UCSD-AML1 (cell line): ENCODE results near the gene CENPT.
"Not testable (repeated sequence)": the region's sequence is repeated elsewhere in the genome, so short reads cannot be mapped to it uniquely, and the experiment has no call there.

Source experiments
- DNase-seq: peaks from one replicate; lab custom pipeline; 2025; ENCODE audit not compliant: unreplicated experiment; lab: John Stamatoyannopoulos, UW

Gene CENPT

GRCh38 chr16:67874372-67874771, 26.9 kb upstream of the CENPT start:
- DNase-seq, result no peak

DNA sequence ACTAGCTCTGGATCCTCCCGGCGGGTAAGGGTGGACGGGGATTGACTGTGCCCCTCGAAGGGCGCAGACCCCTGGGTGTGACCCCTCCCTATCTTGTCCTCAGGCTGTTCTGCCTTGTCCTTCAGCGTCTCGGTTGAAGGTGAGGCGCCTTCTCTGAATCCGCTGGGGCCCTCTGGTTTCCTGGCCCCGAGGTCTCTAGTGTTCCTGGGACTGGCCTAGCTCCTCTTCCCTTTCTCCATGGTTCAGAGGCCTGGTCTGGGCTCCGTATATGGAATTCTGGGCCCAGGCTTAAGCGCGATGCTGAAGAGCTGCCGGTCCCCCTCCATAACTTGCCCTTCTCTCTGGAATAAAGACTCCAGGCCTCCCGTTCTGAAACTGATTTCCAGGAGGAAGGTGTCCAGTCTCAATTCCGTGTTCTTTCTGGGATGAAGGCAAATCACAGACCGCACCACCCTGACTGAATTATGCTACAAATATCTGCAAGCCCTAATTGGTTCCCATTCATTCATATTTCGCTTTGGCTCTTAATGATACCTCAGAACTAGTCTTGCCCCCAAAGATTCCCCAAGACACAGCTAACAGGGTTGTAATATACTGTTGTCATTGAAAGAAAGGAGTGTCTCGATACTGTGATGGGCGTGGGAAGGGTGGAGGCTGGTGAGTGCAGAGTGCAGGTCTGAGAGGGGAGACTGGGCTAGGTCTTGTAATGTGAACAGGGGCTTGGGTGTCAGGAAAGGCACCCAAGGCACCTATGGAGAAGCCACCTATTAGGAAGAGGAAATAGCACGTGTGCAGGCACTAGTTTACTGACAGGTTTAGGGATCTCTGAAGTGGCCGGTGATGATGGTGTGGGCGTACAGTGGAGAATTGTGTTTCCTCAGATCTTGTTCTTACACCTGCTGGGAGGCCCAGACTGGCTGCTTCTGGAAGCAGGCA, 26.2 kb upstream of the CENPT start:
- no peak for DNase-seq

DNA sequence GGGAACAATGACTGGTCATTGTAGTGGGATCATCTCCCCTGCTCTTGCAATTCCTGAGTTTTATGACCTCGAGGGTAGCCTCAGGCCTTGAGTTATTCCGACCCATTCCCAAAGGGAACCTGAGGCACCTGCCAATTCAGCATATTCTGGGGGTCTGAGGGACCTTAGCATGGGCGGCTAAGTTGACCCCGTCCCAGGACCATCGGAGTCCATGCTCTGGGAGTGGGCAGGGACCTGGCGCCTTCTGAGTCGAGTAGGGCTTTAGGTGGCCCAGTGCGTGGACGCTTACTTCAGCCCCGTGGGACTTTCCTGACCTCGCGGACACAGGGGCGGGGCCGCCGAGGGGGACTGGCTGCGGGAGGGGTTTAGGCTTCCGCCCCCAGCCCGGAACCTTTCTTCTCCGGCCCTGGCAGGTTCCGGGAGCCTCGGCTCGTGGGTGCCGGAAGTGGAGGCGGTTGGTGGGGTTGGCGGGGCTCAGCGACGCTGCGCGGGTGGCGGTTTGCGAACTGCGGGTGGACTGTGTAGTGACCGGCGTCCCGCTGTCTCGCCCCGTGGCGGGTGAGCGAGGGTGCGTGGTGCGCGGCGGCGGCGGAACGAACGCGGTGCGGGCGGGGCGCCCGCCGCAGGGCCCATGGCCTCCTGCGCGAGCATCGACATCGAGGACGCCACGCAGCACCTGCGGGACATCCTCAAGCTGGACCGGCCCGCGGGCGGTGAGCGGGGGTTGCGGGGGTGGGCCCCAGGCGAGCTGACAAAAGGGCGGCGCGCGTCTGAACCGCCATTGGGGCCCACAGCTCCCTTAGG, 25.3 kb upstream of the CENPT start, which contains the start of gene EDC4:
EDC4 (plus strand) TSS at position 422 of the 804 bp plus-strand sequence; CDS start at position 632, 210 bp downstream.
- peak; percentile 85 for DNase-seq

- peak; percentile 31 for DNase-seq
Measured at GRCh38 chr16:67872131-67872630, 24.7 kb upstream of the CENPT start.

GRCh38 chr16:67871256-67871655, 23.8 kb upstream of the CENPT start:
- DNase-seq, result no peak

- no peak for DNase-seq
Measured at GRCh38 chr16:67869653-67870052, 22.2 kb upstream of the CENPT start.

GRCh38 chr16:67868290-67868689, 20.8 kb upstream of the CENPT start:
- no peak for DNase-seq

- DNase-seq, result peak; percentile 40
Measured at GRCh38 chr16:67865318-67865717, 17.8 kb upstream of the CENPT start.

DNA sequence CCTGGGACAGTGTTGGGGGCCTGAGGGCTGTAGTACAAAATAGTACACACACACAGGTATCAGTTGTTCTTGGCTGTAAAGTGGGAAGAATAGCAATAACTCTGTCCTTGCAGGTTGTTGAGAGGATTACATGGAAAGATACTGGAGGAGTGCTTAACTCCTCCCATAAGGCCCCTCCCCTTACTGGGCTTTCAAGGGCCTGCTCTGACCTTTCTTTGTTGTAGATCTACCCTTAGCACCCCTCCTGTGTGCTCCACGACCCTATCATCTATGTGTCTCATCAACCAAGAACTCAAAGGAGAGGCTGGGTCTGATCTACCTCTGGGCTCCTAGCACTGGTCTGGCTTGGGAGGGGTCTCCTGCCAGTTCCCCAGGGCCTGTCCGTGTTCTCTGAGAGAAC, 17.1 kb upstream of the CENPT start:
- DNase-seq, result no peak

- not testable (repeated sequence) for DNase-seq
Measured at GRCh38 chr16:67864044-67864443, 16.6 kb upstream of the CENPT start.

DNA sequence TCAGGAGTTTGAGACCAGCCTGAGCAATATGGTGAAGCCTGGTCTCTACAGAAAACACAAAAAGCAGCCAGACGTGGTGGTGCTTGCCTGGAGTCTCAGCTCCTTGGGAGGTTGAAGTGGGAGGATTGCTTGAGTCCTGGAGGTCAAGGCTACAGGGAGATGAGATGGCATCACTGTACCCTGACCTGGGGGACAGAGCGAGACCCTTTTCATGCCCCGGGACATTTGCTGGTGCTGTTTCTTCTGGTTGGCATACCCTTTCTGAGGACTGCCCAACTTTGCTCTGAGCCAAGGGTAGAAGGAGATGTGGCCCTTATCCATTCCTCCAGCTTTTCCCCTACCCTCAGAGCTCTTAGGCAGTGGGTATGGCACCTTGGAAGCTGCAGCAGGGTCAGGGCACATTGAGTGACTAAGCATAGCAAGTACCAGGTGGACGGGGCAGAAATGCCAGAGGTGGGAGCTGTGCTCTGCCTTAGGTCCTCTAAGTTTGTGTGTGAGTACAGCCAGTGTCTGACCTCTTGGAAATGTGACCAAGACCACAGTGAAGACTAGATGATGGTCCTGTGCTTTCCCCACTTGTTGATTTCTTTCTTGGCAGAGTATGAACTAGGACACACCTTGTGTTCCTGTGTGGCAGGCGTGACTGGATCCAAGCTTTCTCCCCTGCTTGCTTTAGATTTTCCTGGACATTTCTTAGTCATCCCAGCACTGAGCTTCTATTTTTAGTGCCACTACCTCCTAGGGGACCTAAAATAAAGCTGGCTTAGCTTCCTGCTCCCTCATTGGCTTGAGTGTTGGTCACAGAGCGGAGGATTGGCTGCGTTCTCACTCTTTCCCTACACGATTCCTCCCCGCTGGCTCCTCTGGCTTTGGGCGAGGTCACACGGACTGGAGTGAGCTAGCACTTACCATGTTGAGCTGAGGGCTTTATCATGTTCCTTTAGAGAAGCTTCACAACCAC, 15.4 kb upstream of the CENPT start:
- no peak for DNase-seq

GRCh38 chr16:67861877-67862276, 14.4 kb upstream of the CENPT start:
- DNase-seq, result no peak

DNA sequence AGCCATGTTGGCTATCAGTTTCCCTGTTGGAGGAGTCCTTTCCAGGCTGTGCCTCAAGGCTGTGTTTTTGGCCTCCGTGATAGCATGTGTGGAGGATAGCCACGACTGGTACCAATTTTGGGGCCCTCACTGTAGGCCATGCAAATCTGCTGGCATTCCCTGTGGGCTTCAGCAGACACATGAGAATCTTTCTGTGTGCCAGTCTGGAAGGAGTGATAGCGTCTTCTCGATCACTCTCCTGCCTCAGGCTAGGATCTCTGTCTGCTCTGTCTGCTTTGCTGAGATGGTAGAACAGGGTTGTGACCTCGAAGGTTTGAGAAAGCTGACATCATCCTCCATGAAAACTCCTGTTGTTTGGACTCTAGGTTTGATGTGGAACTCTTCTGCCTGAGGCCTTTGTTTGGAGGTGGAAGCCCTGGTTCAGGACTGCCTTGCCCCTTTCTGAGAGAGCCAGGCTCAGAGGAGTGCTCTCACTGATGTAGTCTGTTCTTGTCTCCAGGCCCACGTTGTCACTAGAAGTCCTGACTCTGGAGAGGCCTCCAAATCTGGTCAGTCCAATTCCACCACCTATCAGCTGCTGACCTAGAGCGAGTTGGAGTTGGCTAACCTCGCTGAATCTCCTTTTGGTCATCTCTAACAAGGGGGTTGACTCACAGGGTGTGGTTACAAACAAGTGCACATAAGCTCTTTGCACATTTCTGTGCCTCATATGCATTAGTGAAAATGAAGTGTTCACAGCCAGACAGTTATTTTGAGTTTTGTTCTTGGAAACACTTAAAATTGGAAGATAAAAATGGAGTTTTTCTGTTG, 13.3 kb upstream of the CENPT start:
- no peak for DNase-seq

GRCh38 chr16:67858500-67858899, 11.0 kb upstream of the CENPT start:
- no peak for DNase-seq

DNA sequence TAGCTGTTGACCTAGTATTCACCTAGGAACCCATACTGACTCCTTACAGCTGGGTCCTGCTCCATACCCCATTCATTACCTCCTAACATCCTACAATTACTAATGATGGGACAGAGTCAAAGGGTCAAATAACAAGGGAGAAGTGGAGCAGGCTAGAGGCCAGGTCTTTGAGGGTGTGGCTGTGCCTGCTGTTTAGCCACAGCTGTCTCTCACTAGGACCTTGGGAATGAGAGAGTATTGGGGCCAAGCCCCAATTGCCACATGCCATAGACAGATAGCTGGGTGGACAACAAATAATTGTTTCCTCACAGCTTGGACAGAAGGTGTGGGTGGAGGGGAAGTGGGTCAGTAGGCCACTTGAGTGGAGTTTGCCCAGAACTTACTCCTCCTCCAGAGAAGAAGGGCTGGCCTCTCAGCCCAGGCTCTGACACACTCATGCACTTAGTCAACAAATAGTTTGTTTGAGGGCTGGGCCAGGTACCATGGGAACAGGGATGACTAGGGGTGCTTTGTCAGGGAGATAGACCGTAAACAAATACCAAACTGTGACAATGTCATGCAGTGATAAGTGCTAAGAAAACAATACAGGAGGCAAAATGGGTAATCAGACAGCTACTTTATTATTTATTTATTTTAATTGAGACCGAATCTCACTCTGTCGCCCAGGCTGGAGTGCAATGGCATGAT, 10.2 kb upstream of the CENPT start:
- no peak for DNase-seq

DNA sequence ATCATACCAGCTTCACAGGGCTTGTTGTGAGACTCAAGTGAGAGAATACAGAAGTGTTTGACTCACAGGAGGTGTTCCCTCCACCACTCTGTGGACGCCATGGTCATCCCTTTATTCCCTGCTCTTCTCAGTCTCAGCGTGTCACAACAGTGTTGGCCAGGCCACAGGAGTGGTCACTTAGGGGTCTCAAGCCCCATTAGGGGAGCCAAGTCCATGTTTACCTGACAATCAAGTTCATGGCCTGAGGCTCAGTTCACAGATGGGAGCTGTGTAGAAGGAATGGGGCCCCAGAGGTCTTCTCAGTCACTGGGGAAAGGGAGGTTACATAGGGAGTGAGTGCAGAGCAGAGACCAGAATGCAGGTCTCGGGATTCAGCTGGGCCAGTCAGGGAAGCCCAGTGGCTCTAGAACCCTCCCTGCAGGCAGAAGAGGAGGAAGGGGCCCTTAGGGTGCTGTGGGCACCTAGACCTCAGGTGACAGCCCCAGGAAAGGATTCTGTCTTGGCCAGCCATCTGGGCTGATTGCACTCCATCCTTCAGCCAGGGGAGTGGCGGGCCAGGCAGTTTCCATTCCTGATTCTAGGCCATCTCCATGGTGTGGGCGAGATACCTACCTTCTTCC, 9.5 kb upstream of the CENPT start:
- no peak for DNase-seq

- DNase-seq, result no peak
Measured at GRCh38 chr16:67855789-67856188, 8.3 kb upstream of the CENPT start.

DNA sequence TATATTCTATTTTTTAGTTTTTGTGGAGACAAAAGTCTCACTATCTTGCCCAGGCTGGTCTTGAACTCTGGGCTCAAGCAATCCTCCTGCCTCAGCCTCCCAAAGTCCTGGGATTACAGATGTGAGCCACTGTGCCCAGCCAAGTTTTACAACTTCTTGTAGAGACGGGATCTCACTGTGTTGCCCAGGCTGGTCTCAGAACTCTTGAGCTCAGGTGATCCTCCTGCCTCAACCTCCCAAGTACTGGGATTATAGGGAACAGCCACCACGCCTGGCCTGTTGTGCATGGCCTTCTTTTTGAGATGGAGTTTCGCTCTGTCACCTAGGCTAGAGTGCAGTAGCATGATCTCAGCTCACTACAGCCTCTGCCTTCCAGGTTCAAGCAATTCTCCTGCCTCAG, 6.2 kb upstream of the CENPT start:
- no peak for DNase-seq

GRCh38 chr16:67848118-67848517, 625 bp upstream of the CENPT start:
- DNase-seq, result no peak
